Activated CD4-positive, CD25-positive, alpha-beta regulatory T cell (primary cell): ENCODE measurements around the gene VENTX.

ENCODE experiments used
- DNase-seq, 4 experiments: peaks; one replicate each; lab custom pipeline; 2025; lab: John Stamatoyannopoulos, UW

Gene VENTX, protein sequence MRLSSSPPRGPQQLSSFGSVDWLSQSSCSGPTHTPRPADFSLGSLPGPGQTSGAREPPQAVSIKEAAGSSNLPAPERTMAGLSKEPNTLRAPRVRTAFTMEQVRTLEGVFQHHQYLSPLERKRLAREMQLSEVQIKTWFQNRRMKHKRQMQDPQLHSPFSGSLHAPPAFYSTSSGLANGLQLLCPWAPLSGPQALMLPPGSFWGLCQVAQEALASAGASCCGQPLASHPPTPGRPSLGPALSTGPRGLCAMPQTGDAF

GRCh38 chr10:133237588-133238465 is at the start of gene VENTX:
VENTX (plus strand) TSS chr10:133237855; CDS start chr10:133237915, 60 bp downstream.
- no peak for DNase-seq

DNA sequence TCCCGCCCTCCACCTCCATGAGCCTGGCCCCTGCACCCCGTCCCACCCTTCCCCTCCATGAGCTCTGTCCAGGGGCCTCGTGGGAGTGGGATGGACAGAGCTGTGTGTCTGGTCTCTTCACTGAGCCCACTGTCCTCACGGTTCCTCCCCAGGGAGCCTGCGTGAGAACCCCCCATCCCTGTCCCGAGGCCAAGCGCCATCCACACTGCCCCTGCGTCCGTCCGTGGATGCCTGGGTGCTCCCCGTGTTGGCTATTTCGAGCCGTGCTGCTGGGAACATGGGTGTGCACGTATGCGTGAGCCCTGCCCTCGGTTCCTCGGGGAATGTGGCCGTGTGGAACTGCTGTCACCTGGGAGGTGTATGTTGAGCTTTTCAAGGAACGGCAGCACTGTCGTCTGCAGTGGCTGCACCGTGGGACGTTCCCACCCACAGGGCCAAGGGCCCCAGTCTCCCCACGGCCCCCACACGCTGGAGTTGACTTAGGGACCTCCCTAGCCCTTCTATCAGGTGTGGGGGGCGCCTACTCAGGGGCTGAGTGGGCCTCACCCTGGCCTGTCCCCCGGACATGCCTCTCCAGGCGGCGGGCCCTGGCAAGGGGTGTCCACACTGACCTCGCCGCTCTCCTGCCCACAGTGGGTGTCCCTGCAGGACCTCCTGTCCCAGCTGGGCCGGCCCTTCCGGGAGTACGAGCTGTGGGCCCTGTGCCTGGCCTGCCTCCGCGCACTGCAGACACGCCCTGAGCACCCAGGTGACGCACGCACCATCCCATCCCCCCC is 49.6 kb upstream of the VENTX start:
- DNase-seq = no peak

- DNase-seq = no peak
These were observed 48.4 kb upstream of the VENTX start for GRCh38 chr10:133189256-133189655.

GRCh38 chr10:133189726-133190125 is 47.9 kb upstream of the VENTX start:
- DNase-seq = no peak

DNA sequence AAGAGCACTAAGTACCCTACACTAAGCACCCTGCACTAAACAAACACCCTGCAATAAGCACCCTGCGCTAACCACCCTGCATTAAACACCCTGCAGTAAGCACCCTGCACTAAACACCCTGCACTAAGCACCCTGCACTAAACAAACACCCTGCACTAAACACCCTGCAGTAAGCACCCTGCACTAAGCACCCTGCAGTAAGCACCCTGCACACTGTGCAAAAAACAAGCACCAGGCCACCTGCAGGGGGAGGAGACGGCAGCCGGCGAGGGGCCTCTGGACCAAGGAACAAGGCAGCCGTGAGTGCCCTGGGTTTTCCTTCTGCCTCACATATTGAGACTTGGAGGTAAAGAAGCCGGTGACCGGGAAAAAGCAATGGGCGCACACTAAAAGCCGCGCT is 47.4 kb upstream of the VENTX start:
- DNase-seq = no peak

DNA sequence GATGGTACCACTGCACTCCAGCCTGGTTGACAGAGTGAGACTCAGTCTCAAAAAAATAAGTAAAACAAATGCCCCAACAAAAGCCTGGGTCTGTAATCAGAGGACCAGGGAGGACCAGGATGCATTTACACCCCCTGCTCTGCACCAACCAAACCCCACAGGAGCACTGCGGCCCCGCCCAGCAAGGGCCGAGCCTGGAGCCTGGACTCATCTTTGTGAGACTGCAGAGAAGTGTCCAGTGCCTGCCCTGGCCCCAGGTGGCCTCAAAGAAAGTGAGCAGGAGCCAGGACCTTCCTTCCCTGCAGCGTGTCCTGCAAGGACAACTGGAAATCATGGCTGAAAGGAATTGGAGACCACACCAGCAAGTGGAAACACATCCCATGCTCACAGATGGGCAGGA is 46.0 kb upstream of the VENTX start:
- DNase-seq = no peak

GRCh38 chr10:133194151-133194550 is 43.5 kb upstream of the VENTX start:
- no peak for DNase-seq

GRCh38 chr10:133195096-133195495 is 42.6 kb upstream of the VENTX start:
- no peak for DNase-seq

DNA sequence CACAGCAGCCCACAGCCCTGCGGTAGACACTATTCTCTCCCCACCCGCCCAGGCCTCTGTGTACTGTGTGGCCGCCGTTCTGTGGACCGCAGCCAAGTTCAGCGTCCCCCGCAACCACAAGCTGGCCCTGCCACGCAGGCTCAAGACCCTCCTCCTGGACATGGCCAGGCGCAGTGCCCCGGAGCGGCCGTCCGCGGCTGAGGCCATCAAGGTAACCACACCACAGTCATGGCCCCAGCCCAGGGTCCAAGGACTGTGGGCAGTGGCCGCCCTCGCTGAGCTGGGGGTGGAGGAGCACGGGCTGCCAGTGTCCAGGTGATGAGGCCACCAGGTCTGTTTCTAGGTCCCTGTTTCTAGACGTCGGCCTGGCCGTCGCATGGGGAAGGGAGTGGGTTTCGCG is 42.0 kb upstream of the VENTX start:
- no peak for DNase-seq

GRCh38 chr10:133196221-133196915 is 41.3 kb upstream of the VENTX start:
- DNase-seq = no peak

GRCh38 chr10:133196936-133197758 is 40.5 kb upstream of the VENTX start:
- DNase-seq = no peak

GRCh38 chr10:133197786-133198185 is 39.9 kb upstream of the VENTX start:
- no peak for DNase-seq

- DNase-seq = no peak
These were observed 39.4 kb upstream of the VENTX start for GRCh38 chr10:133198206-133198605.

DNA sequence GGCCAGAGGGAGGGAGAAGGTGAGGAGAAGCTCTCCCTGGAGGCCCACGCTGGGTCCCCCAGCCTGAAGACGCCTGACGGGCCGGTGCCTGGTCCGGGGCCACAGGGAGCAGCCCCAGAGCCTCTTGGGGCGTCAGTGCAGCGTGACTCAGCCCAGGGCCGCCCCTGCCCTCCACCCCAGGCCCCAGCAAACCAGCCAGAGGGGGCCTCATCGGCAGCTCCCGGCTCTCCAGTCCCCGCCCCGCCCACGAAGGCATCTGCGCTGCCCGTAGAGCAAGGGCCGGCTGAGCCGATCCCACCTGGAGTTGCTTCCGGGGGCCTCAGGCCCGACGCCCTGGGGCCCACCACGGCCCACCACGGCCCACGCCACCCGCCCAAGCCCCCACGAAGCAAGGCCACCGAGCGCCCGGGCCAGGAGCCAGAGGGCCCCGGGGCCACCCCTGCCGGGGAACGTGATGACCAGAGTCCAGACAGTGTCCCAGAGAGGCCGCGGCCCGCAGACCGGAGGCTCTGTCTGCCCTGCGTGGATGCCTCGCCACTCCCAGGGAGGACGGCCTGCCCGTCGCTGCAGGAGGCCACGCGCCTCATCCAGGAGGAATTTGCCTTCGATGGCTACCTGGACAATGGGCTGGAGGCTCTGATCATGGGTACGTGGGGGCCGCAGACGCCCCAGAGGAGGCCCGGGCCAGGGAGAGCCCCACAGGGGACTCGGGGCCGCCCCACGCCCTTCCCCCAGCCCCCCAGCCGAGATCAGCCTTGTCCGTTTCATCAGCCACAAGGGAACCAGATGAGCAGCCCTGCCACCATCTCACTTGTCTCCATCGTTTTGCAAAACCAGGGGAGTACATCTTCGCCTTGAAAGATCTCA is 38.8 kb upstream of the VENTX start:
- no peak for DNase-seq

- no peak for DNase-seq
These were observed 38.2 kb upstream of the VENTX start for GRCh38 chr10:133199488-133199885.

DNA sequence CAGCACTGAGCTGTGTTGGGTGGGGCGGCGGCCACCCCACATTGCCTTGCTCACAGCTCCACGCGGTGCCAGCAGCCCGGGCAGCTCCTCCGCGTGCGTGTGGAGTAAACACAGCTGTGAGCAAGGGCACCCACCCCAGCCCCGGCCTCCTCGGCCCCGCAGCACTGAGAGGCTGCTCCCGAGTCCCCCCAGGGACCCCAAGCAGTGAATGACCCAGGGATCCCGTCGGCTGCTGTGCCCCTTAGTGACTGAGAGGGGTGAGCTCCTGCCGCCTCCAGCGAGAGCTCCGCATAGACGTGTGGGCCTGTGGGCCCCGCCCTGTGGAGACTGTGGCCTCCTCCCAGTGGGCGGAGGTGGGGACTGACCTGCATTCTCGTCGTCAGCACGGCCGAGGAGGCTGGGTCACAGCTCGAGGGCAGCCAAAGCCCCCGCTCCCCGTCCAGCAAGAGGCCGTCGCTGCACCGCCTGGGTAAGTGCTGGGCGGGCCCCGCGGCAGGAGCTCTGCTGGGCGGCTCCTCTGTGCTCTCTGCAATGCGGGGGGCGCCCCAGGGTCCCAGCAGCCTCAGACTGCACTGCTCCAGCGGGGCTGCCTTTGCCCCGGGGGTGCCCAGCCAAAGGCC is 37.6 kb upstream of the VENTX start:
- DNase-seq = no peak

- no peak for DNase-seq
These were observed 37.0 kb upstream of the VENTX start for GRCh38 chr10:133200621-133201031.

- DNase-seq = no peak
These were observed 36.3 kb upstream of the VENTX start for GRCh38 chr10:133201151-133201947.
